ENCODE data around the gene RBP2. TPM values are rescaled to one million over a fixed set of nuclear protein-coding genes. Genes with fewer than 3 reads are reported as not detected.

RBP2 gene
- total RNA-seq, 2 experiments from 2014 or later, result not detected

DNA sequence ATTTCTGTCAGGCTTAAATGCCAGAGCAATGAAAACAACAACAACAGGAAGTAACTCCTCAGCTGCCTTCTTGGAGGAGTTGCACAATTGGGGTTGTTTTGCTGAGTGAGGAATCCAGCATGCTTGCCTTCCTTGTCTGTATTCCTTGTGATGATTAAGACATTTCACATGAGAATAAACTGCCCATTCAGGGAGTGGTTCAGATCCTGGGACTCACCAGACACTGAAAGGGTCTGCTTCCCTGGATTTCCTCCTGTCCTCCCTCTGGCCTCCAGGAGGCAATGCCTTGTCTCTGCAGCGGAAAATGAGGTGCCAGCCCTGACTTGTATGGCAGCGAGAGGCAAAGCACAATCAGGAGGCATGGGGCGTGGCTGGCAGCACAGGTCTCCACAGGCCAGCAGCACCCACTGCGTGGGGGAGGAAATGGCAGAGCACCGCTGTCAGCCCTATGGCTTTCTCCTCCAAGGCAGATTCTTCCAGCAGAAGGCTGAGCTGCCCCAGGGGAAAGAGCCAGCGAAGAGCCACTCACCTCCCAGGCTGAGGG, 41.5 kb downstream of the RBP2 start:
- Histone ChIP-seq H3K27ac (ENCODE audit: low read depth, low read length, poor library complexity, severe bottlenecking) (no peak overlapping the region), H3K79me2 (ENCODE audit: insufficient read depth, low read depth, low read length) (no peaks in the 10 kb centered on the region), H4K20me1 (ENCODE audit: insufficient read depth, low read length) (no peaks in the 10 kb centered on the region), H3K4me3 (ENCODE audit: low read depth, low read length, poor library complexity, severe bottlenecking) (no peak overlapping the region), H3K9me2 (ENCODE audit: insufficient read depth, low read length) (no peaks in the 10 kb centered on the region), H3K4me1 (ENCODE audit: insufficient read depth, low read length, poor library complexity, severe bottlenecking) (no peaks in the 10 kb centered on the region), H3K9me3 (ENCODE audit: low read length) (no peaks in the 10 kb centered on the region), H2AFZ (ENCODE audit: low read length) (no peak overlapping the region), H3K4me2 (ENCODE audit: low read length) (no peak overlapping the region), H3K36me3 (ENCODE audit: insufficient read depth, low read length) (no peaks in the 10 kb centered on the region)
- no peak for DNase-seq (ENCODE audit: low spot score)
- no TSS peak for BruUV-seq (replicated peaks)
- TF ChIP-seq, protein P1, sequence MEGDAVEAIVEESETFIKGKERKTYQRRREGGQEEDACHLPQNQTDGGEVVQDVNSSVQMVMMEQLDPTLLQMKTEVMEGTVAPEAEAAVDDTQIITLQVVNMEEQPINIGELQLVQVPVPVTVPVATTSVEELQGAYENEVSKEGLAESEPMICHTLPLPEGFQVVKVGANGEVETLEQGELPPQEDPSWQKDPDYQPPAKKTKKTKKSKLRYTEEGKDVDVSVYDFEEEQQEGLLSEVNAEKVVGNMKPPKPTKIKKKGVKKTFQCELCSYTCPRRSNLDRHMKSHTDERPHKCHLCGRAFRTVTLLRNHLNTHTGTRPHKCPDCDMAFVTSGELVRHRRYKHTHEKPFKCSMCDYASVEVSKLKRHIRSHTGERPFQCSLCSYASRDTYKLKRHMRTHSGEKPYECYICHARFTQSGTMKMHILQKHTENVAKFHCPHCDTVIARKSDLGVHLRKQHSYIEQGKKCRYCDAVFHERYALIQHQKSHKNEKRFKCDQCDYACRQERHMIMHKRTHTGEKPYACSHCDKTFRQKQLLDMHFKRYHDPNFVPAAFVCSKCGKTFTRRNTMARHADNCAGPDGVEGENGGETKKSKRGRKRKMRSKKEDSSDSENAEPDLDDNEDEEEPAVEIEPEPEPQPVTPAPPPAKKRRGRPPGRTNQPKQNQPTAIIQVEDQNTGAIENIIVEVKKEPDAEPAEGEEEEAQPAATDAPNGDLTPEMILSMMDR (conservative IDR thresholded peaks at IDR 0.05; ENCODE audit: low read length), result no peak
- TF ChIP-seq EZH2phosphoT487 (IDR thresholded peaks at IDR 0.05; ENCODE audit: borderline replicate concordance, low read depth, low read length), result no peak
- CTCF ChIA-PET (ENCODE audit: unreplicated experiment), result interaction anchor here (0.6 kb wide), 1 partner anchor 689 kb away, joined by 4 read pairs; no protein-coding TSS in a partner anchor
- POLR2A ChIA-PET, result interaction anchor here (0.6 kb wide), 1 partner anchor 673 kb away, joined by 4 read pairs; no protein-coding TSS in a partner anchor
- intact Hi-C loops (cut with micrococcal nuclease; ENCODE audit: unreplicated experiment), result no loop called here

GRCh38 chr3:139434228-139434627, 42.1 kb downstream of the RBP2 start:
- Histone ChIP-seq H3K36me3 (ENCODE audit: insufficient read depth, low read length) (no peaks in the 10 kb centered on the region), H3K9me3 (ENCODE audit: low read length) (no peaks in the 10 kb centered on the region), H3K9me2 (ENCODE audit: insufficient read depth, low read length) (no peaks in the 10 kb centered on the region), H3K4me3 (ENCODE audit: low read depth, low read length, poor library complexity, severe bottlenecking) (no peak overlapping the region), H3K79me2 (ENCODE audit: insufficient read depth, low read depth, low read length) (no peaks in the 10 kb centered on the region), H3K4me1 (ENCODE audit: insufficient read depth, low read length, poor library complexity, severe bottlenecking) (no peaks in the 10 kb centered on the region), H2AFZ (ENCODE audit: low read length) (no peak overlapping the region), H3K4me2 (ENCODE audit: low read length) (no peak overlapping the region), H4K20me1 (ENCODE audit: insufficient read depth, low read length) (no peaks in the 10 kb centered on the region), H3K27ac (ENCODE audit: low read depth, low read length, poor library complexity, severe bottlenecking) (no peak overlapping the region)
- no peak for DNase-seq (ENCODE audit: low spot score)
- no TSS peak for BruUV-seq (replicated peaks)
- TF ChIP-seq, protein P1 (conservative IDR thresholded peaks at IDR 0.05; ENCODE audit: low read length), result no peak
- TF ChIP-seq EZH2phosphoT487 (IDR thresholded peaks at IDR 0.05; ENCODE audit: borderline replicate concordance, low read depth, low read length), result no peak
- POLR2A ChIA-PET, result no interaction called here
- intact Hi-C loops (cut with micrococcal nuclease; ENCODE audit: unreplicated experiment), result no loop called here
- CTCF ChIA-PET (ENCODE audit: unreplicated experiment), result no interaction called here

GRCh38 chr3:139433089-139433488, 43.2 kb downstream of the RBP2 start:
- BruUV-seq (replicated peaks), result no TSS peak
- no peak for DNase-seq (ENCODE audit: low spot score)
- Histone ChIP-seq H3K9me2 (ENCODE audit: insufficient read depth, low read length) (no peaks in the 10 kb centered on the region), H4K20me1 (ENCODE audit: insufficient read depth, low read length) (no peaks in the 10 kb centered on the region), H3K4me2 (ENCODE audit: low read length) (no peak overlapping the region), H3K36me3 (ENCODE audit: insufficient read depth, low read length) (no peaks in the 10 kb centered on the region), H3K27ac (ENCODE audit: low read depth, low read length, poor library complexity, severe bottlenecking) (no peak overlapping the region), H3K79me2 (ENCODE audit: insufficient read depth, low read depth, low read length) (no peaks in the 10 kb centered on the region), H2AFZ (ENCODE audit: low read length) (no peak overlapping the region), H3K4me3 (ENCODE audit: low read depth, low read length, poor library complexity, severe bottlenecking) (no peak overlapping the region), H3K9me3 (ENCODE audit: low read length) (no peaks in the 10 kb centered on the region), H3K4me1 (ENCODE audit: insufficient read depth, low read length, poor library complexity, severe bottlenecking) (no peaks in the 10 kb centered on the region)
- ChIA-PET CTCF (ENCODE audit: unreplicated experiment) (no interaction called here), POLR2A (no interaction called here)
- intact Hi-C loops (cut with micrococcal nuclease; ENCODE audit: unreplicated experiment), result no loop called here
- TF ChIP-seq EZH2phosphoT487 (IDR thresholded peaks at IDR 0.05; ENCODE audit: borderline replicate concordance, low read depth, low read length), result no peak
- TF ChIP-seq, protein P1 (conservative IDR thresholded peaks at IDR 0.05; ENCODE audit: low read length), result no peak

Data from OCI-LY7 (cell line).